GM21381 (cell line): ENCODE results near the gene USB1.

ENCODE experiments used
- ATAC-seq: cut with Tn5 transposase; IDR thresholded peaks from one replicate; pipeline ENCODE4 v1.9.1; 2021; ENCODE audit warnings: mild to moderate bottlenecking, moderate library complexity; ENCODE audit not compliant: unreplicated experiment

The USB1 gene

DNA sequence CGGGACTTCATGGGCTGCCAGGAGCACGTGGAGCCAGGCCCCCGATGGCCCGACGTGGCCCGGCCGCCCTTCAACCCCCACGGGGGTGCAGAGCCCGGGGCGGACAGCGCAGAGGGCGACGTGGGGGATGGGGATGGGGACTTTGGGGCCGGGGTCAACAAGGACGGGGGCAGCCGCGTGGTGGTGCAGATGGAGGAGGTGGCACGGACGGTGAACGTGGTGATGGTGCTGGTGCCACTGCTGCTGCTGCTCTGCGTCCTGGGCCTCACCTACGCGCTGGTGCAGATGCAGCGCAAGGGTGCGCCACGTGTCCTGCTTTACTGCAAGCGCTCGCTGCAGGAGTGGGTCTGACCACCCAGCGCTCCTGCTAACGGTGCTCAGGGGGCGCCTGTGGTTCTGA lies 43.9 kb downstream of the USB1 start:
- no peak for ATAC-seq

DNA sequence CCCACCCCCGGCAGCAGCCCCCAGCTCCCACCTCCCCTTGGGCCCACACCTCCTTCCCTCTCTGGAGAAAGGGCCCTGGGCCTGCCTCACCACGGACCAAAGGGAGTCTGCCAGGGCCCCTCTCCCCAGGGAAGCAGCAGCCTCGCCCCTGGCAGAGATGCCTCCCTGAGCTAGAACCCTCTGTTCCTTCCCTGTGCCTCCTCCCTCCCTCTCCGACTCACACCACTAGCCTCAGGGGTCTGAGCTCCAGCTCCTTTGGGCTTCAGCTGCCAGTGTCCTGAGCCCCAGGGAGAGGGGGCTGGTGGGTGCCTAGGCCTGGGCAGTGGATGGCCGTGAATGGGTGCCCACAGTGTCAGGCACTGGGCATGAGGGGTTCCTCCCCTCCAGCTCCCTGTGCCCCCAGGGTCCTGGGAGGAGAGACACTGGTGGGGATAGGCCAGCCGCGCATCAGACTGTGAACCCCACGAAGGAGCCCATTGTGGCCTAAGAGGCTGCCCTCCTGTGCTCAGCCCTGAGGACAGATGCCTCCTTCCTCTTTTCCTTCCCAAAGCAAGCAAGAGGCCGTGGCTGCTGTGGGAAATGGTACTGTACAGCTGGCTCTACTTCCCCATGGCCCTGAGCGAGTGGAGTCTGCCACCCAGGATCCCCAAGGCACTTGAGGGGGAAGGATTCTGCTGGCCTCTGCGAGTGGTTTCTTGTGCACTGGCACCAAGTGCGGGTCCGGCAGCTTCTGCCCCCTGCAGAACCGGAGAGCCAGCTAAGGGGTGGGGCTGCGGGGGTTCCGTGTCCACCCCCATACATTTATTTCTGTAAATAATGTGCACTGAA lies 45.1 kb downstream of the USB1 start:
- ATAC-seq, result no peak

DNA sequence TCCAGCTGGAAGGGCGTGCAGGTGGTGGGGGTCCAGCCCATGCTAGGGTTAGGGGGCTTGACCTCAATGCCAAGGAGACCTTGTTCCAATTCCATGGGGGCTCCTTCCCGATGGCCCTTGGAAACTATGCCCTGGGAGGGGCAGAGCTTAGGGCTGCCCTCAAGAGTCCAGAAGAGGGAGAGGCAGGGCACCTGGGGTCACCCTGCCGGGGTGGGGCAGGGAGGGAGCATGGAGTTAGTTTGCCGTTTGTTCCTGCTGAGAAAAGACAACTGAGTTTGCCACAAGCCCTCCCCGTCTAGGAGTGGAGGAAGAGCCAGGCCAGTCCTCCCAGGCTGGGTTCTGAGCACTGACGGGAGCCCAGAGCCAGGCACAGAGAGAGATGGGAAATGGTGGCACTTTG lies 45.7 kb downstream of the USB1 start:
- no peak for ATAC-seq

DNA sequence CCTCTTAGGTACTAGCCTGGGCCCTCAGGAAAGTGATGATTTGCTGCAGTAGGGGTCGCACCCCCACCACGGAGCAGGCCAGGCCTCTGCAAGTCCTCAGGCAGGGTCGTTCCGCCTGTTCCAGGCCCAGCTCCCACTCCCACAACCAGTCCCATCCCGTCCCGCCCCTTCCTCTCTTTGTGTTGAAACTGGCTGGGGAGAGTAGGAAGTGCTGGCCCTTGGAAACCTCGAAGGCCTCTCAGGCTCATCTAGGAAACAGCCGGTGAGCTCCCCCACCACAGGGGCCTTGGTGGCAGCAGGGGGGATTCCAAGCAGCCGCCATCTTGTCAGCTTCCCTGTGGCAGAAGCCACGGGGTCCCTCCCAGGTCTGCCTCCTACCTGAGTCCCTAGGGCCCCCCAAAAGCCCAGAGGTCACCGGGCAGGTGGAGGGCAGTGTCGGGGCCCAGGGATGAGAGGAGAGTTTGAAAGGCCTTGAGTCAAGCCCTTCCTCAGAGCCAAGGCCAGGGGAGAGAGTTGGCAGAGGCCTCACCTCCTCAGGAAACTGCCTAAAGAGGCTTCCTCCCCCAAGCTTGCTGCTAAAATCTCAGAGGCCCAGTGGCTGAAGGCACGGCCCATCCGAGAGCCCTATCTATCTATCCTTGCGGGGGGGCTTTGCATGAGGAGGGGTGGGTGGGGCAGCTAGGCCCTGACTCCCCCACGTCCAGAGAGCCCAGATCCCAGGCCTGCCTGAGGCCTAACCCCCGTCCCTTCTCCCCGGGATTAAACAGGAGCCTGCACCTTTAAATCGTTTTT lies 46.5 kb downstream of the USB1 start:
- no peak for ATAC-seq

DNA sequence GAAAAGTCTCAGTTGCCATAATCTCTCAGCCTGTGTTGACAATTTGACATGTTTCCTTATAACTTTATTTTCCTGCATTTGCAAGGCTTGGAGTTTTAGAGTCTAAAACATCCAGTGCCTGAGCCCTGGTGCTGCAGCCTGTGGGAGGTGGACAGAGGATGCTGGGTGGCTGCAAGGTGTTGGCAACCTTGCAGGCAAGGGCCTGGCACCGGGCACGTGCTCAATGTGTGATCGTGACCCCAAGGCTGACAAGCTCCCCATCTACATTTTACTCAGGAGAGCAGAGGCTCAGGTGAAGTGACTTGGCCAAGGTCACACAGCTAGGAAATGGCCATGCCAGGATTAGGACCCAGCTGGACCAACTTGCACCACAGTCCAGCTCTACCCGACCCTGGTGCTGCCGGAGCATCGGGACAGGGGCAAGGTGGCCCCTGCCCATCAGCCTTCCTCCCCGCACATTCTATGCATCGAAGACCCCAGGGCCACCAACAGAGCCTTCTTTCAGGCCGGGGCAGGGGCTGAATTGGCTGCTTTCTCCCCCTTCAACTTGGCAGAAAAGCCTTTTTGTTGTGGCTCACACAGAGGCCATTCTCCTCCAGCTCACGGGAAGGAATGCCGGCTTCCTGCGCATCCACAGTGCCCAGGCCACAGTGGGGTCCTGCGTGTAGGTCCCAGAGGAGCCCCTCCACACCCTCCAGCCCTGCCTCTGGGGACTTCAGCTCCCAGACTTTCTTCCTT lies 47.5 kb downstream of the USB1 start:
- no peak for ATAC-seq

DNA sequence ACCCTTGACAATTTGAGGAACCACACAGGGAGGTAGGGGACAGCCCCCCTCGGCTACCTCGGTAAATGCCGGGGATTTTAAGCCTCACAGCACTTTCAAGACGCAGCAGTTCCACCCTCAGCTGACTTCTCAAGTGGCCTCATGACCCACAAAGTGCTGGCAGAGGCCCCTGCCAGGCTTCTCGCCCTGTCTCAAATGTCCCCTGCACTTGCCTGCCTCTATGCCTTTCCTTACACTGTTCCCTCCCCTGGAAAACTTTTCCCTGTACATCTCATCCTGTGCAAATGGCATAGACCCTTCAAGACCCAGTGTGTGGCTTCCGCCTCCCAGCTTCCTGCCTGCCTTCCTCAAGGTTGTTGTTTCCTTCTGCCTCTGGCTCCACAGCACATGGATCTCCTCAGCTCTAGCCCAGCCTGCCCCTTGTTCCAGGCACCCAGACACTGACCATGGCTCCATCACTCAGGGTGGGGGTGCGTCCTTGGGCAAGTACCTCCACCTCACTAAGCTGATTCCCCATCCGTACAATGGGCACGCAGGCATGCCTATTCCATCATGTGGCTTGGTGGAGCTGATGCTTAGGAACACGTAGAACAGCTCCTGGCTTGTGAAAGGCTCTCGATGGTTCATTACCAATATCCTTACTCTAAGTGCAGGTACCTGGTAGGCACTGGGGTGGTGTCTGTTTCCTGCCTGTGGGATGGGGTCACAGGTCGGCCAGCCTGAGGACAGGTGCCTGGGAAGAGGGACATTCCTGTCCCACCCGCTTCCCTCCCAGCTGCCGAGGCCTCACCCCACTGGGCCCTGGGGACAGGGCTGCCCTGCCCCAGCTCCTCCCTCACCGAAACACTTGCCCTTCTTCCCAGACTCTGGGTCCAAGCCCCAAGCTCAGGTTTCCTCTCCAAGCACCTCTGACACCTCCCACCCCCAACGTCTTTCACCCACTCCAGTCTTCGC lies 48.3 kb downstream of the USB1 start:
- no peak for ATAC-seq

DNA sequence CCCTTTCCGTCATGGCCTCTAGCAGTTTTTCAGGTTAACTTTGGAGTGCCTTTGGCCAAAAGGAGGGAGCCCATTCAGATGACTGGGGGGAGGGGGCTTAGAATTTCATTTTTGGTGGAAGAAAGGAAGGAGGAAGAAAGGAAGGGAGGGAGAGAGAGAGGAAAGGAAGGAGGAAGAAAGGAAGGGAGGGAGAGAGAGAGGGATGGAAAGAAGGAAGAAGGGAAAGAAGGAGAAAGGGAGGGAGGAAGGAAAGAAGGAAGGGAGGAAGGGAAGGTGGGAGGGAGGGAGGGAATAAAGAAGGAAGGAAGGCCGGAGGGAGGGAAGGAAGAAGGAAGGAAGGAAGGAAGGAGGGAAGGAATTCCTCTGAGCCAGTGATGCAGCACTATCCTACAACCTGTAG lies 50.1 kb downstream of the USB1 start:
- ATAC-seq, result no peak

DNA sequence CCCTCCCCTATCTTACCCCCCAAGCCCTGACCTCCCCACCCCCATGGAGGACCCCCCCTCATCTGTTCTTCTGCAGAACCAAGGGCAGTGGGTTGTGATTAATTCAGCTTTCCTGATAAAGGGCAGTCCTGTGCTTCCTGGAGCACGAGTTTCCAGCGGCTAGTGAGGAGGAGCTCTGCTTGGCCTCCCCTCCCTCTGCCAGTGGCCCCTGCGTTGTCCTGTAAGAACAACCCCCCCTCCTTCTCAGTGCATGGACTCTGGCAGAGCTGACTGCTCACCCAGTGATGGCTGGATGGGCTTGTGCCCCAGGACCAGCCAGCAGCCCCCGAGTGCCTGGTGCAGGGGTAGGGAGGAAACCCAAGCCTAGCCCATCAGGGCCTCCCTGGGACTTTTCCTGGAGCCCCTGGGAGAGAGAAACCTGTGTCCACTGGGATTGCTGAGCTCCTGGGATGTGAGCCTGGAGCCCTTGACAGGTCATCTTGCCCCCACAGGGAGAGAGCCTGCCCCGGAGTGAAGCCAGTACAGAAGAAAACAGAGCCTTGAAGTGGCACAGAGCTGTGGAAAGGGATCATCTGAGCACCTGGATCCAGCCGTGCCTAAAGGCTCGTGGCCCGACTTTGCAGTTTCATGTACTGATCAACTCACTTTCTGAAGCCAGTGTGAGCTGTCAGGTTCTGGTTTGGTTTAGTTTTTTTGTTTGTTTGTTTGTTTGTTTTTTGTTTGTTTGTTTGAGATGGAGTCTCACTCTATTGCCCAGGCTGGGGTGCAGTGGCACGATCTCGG lies 50.8 kb downstream of the USB1 start:
- no peak for ATAC-seq

DNA sequence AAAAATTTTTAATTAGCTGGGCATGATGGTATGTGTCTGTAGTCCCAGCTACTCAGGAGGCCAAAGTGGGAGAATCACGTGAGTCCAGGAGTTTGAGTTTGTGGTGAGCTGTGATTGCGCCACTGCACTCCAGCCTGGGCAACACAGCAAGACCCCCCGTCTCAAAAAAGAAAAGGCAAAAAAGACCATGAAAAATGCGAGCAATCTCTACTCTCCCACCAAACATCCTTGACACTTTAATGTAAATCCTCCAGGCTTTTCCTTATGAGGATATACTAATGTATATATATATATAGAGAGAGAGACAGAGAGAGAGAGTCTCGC lies 52.4 kb downstream of the USB1 start:
- ATAC-seq, result no peak

DNA sequence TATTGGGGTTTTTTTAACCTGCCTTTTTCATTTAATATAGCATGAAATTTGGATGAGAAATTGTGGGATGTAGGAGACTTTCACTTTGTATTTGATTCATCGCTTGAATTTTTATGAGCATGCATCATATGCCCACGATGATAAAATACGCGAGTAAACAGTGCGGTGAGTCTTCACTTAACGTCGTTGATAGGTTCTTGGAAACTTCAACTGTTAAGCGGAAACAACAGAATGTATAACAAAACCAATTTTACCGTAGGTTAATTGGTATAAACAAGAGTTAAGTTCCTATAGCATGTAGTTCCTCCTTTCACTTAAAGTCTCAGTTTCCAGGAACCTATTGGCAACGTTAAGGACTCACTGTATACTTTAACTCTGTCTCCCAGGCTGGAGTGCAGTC lies 53.1 kb downstream of the USB1 start:
- no peak for ATAC-seq

DNA sequence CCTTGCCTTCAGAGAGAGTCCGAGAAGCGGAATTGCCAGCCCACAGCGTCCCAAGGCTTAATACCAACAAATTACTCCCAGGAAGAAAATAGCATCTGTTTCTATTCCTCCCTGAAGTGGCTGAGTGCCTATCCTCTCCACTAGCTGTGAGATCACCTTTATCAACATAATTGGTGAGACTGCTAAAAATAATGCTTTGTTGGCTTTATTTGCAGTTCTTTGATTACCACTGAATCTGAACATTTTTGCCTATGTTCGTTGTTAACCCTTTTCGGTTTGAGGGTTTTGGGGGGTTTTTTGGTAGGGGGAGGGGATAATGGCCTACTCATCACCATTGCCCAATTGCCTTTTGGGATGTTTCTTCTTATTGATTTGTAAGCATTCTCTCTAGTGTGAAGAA lies 55.4 kb downstream of the USB1 start:
- ATAC-seq, result no peak

DNA sequence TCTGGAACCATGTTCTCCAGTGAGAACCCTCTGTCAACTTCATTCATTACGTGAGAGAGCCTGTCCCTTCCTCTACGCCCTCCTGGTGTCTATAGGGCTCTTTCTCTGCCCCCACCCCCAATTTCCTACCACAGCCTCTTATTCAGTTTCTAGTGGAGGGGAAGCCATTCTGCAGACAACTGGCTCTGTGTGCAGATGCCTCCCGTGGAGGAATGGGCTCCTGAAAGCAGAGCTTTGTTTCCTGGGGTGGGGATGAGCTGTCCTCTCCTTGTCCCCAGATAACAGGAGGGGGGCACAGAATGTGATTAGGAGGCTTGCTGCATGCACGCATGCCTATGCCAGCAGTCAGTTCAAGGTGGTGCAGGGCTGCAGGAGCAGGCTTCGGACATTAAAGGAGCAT lies 55.9 kb downstream of the USB1 start:
- no peak for ATAC-seq

DNA sequence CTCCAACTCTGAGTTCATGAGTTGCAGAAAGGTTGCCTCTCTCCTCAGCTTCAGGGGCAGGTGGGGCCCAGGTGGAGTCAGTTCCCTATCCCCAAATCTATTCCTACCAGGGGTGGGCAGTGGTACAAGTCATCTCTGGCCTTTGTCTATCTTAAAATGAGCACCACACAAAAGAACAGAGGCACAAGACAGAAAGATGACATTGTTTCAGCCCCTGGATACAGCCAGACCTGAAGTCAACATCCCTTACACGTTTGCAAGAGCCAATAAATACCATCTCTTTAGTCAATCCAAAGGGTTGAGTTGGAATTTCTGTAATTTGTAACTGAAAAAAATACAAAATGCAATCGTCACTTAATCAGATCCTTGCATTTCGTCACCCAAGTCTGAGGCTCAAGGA lies 56.6 kb downstream of the USB1 start:
- no peak for ATAC-seq

DNA sequence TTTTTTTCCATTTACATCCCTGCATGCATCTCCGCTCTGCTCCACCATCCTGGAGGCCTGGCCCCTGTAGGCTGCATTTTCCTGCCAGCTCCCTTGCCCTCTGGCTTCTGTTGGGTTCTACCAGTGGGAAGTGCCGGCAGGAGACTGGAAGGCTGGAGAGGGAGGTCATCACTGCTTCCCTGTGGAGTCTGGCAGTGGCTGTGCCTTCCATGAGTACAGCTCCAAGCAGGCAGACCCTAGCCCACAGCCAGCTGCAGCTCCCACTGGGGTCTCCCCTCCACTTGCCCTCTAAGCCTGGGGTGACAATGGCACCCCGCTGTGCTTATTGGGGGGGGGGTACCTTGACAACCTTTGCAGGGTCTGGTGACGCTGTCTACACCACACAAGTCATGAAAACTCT lies 61.6 kb downstream of the USB1 start:
- no peak for ATAC-seq

DNA sequence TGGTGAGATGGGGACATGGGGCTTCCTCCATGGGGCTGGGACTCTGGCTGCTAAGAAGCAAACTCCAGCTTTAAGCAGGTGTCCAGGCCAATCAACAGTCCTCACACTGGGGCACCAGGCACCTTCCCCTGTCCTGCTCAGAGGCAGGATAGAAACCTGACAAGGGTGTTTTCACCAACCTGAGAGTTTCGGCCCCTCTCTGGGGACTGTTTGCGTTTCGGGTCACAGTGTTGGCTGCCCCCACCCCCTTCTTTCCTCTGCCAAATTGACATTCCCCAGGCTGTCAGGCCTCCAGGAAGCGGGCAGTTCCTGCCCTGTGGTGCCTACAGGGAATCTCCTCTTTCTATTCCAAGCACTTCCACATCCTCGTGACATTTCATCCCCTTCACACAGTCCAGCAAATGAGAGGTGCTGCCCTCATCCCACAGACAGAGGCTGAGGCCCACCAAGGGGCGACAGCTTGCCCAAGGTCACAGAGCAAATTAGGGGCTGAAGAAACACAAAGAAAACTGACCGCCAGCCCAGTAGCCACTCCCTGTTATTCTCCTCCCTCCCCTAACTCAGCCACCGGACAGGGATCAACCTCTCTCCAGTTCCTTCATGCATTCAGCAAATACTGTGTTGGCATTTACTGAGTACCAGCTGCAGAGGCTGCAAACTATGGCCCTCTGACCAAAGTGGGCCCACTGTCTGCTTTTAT lies 62.3 kb downstream of the USB1 start:
- no peak for ATAC-seq

DNA sequence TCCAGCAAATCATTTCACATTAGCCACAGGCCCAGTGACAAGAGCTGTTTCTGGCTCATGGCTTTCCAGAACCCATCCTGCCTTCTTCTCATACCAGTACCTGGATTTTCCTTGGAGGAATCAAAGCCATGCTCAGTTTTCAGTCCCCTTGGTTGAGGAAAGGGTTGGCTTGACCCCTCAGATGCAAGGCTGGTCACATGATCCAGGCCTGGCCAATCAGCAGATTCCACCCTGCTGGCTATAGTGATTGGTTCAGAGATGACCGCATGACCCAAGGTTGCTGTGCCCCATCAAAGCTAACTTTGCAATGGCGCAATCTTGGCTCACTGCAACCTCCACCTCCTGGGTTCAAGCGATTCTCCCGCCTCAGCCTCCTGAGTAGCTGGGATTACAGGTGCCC lies 69.4 kb downstream of the USB1 start:
- ATAC-seq, result no peak
